GM12891 (cell line): ENCODE measurements around the gene HBE1.
"Not testable (repeated sequence)": the region's sequence is repeated elsewhere in the genome, so short reads cannot be mapped to it uniquely, and the experiment has no call there.

ENCODE experiments used
- DNase-seq: peaks from one replicate; pipeline ENCODE4 v3.0.0; 2011; ENCODE audit warnings: low spot score; ENCODE audit not compliant: insufficient read length
- FAIRE-seq: peaks from 2 replicates; lab custom pipeline; 2011; peaks lifted over from hg19 to GRCh38; lab: Jason Lieb, UNC
- PAX5 ChIP-seq: IDR thresholded peaks from 2 replicates; pipeline ENCODE4 v1.6.1; 2011; ENCODE audit warnings: low read length, moderate library complexity, mild to moderate bottlenecking; ENCODE audit not compliant: insufficient read depth, severe bottlenecking
- POLR2A ChIP-seq: IDR thresholded peaks from 2 replicates; pipeline ENCODE4 v1.6.1; 2011; ENCODE audit warnings: low read depth, low read length, control low read depth
- POLR2AphosphoS5 ChIP-seq: IDR thresholded peaks from 2 replicates; pipeline ENCODE4 v1.6.1; 2011; ENCODE audit warnings: low read depth, low read length, control low read depth
- POU2F2 ChIP-seq: IDR thresholded peaks from 2 replicates; pipeline ENCODE4 v1.6.1; 2011; ENCODE audit warnings: low read depth, mild to moderate bottlenecking, control low read depth, low read length, moderate library complexity
- SPI1 ChIP-seq: IDR thresholded peaks from 2 replicates; pipeline ENCODE4 v1.6.1; 2011; ENCODE audit warnings: low read depth, low read length, control low read depth
- TAF1 ChIP-seq: IDR thresholded peaks from 2 replicates; pipeline ENCODE4 v1.6.1; 2011; ENCODE audit warnings: low read depth, low read length, control low read depth

Gene HBE1

GRCh38 chr11:5297721-5298323, 28.1 kb upstream of the HBE1 start:
- TF ChIP-seq POLR2A (no peak), SPI1 (no peak), PAX5 (no peak), POLR2AphosphoS5 (no peak), TAF1 (no peak), POU2F2 (no peak)
- no peak for DNase-seq
- FAIRE-seq = no peak

- not testable (repeated sequence) for FAIRE-seq
These were observed 24.7 kb upstream of the HBE1 start for GRCh38 chr11:5294342-5294995.

GRCh38 chr11:5293028-5293427, 23.3 kb upstream of the HBE1 start:
- DNase-seq = no peak
- FAIRE-seq = no peak
- TF ChIP-seq TAF1 (no peak), POLR2AphosphoS5 (no peak), SPI1 (no peak), POLR2A (no peak), PAX5 (no peak), POU2F2 (no peak)

More at GRCh38 chr11:5294342-5294995, 24.7 kb upstream of the HBE1 start:
- DNase-seq = not testable (repeated sequence)

- no peak for TF ChIP-seq PAX5
- peak; percentile 39 for TF ChIP-seq SPI1
- FAIRE-seq = no peak
- peak; percentile 8 for DNase-seq
These were observed 21.6 kb upstream of the HBE1 start for GRCh38 chr11:5291207-5291838.

- TF ChIP-seq POLR2AphosphoS5 = no peak
- no peak for TF ChIP-seq POU2F2
- no peak for TF ChIP-seq TAF1
- TF ChIP-seq PAX5 = no peak
- TF ChIP-seq SPI1 = no peak
- no peak for TF ChIP-seq POLR2A
- DNase-seq = no peak
- FAIRE-seq = no peak
These were observed 20.4 kb upstream of the HBE1 start for GRCh38 chr11:5290106-5290505.

- FAIRE-seq (no peak), DNase-seq (no peak)
- TF ChIP-seq SPI1 (no peak), POU2F2 (no peak), PAX5 (no peak)
These were observed 20.0 kb upstream of the HBE1 start for GRCh38 chr11:5289696-5290095.

DNA sequence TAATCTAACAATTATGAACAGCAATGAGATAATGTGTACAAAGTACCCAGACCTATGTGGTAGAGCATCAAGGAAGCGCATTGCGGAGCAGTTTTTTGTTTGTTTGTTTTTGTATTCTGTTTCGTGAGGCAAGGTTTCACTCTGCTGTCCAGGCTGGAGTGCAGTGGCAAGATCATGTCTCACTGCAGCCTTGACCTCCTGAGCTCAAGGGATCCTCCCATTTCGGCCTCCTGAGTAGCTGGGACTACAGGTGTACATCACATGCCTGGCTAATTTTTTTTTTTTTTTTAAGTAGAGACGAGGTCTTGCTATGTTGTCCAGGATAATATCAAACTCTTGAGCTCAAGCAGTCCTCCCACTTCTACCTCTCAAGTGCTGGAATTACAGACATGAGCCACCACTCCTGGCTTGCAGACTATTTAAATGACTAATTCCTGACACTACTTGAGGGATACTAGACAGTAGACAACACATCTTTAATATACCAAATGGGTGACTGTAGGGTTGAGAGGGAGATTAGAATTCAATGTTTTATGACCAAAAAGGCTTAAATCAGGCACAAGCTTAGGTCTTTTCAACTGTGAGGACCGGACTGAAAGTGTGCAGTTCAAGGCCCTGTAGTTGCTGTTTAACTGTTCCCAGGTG, 19.3 kb upstream of the HBE1 start:
- TF ChIP-seq POLR2AphosphoS5 (no peak), POLR2A (no peak), PAX5 (no peak)
- DNase-seq (no peak), FAIRE-seq (no peak)

GRCh38 chr11:5288108-5288905, 18.6 kb upstream of the HBE1 start:
- DNase-seq (no peak), FAIRE-seq (no peak)
- TF ChIP-seq POLR2A (no peak), POLR2AphosphoS5 (no peak), TAF1 (no peak), PAX5 (no peak), SPI1 (no peak), POU2F2 (no peak)

DNA sequence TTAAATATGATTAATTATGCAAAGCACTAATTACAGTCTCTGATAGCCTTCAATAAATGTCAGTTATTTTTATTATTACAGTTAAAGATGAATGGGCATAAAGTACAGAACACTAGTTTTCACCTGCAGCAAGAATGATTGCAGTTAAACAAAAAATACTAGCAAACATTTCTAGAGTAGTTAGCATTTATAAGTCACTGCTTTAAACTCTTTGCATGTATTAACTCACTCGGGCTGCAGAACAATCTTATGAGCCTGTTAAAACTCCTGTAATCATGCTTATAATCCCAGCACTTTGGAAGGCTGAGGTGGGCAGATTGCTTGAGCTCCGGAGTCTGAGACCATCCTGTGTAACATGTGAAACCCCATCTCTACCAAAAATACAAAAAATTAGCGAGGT, 17.2 kb upstream of the HBE1 start:
- no peak for FAIRE-seq
- no peak for TF ChIP-seq PAX5
- TF ChIP-seq POLR2AphosphoS5 = no peak
- no peak for TF ChIP-seq TAF1
- TF ChIP-seq POLR2A = no peak
- TF ChIP-seq POU2F2 = no peak
- TF ChIP-seq SPI1 = no peak
- DNase-seq = no peak
